ENCODE results near the gene CDK3. TPM values are rescaled to one million over a fixed set of nuclear protein-coding genes. Genes with fewer than 3 reads are reported as not detected.

The CDK3 gene
- total and polyA plus RNA-seq, 2 donors (not counting 3 experiments of a cell fraction or from before 2014, with no cell fraction given) = 8.5 to 8.7 TPM

GRCh38 chr17:76017481-76018339, 17.1 kb downstream of the CDK3 start:
- no peak for DNase-seq (ENCODE audit: low read depth, low spot score)
- FAIRE-seq = no peak
- no peak for TF ChIP-seq MYC (IDR thresholded peaks at IDR 0.05; ENCODE audit: low read depth, low read length)
- TF ChIP-seq GATA2 (IDR thresholded peaks at IDR 0.05; ENCODE audit: insufficient read depth, insufficient read length, low read depth, low read length) = no peak
- TF ChIP-seq FOS (IDR thresholded peaks at IDR 0.05; ENCODE audit: borderline replicate concordance, insufficient read depth, low read length) = no peak
- TF ChIP-seq, protein P1, sequence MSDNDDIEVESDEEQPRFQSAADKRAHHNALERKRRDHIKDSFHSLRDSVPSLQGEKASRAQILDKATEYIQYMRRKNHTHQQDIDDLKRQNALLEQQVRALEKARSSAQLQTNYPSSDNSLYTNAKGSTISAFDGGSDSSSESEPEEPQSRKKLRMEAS (IDR thresholded peaks at IDR 0.05; ENCODE audit: insufficient read depth, insufficient read length) = no peak
- no peak for TF ChIP-seq JUN (IDR thresholded peaks at IDR 0.05; ENCODE audit: borderline replicate concordance, insufficient read depth, insufficient read length, low read depth)
- no peak for TF ChIP-seq POLR2A (IDR thresholded peaks at IDR 0.05; ENCODE audit: low read depth, low read length)
- no peak for TF ChIP-seq EZH2 (IDR thresholded peaks at IDR 0.05; ENCODE audit: borderline replicate concordance, low read depth, low read length, severe bottlenecking)
- TF ChIP-seq, protein P2, sequence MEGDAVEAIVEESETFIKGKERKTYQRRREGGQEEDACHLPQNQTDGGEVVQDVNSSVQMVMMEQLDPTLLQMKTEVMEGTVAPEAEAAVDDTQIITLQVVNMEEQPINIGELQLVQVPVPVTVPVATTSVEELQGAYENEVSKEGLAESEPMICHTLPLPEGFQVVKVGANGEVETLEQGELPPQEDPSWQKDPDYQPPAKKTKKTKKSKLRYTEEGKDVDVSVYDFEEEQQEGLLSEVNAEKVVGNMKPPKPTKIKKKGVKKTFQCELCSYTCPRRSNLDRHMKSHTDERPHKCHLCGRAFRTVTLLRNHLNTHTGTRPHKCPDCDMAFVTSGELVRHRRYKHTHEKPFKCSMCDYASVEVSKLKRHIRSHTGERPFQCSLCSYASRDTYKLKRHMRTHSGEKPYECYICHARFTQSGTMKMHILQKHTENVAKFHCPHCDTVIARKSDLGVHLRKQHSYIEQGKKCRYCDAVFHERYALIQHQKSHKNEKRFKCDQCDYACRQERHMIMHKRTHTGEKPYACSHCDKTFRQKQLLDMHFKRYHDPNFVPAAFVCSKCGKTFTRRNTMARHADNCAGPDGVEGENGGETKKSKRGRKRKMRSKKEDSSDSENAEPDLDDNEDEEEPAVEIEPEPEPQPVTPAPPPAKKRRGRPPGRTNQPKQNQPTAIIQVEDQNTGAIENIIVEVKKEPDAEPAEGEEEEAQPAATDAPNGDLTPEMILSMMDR (IDR thresholded peaks at IDR 0.05; ENCODE audit: extremely low read depth in 1 of 2, insufficient read depth in 1 of 2, low read depth in 1 of 2, low read length in 2 of 2) = no peak
- no peak for TF ChIP-seq POLR2AphosphoS5 (IDR thresholded peaks at IDR 0.05; ENCODE audit: insufficient read depth, low read depth, low read length)

More at GRCh38 chr17:76017481-76018339, 17.1 kb downstream of the CDK3 start:
- Histone ChIP-seq H3K4me2 (ENCODE audit: insufficient read depth, low read length) (no peak overlapping the region), H3K36me3 (ENCODE audit: control insufficient read depth in 2 of 2, extremely low read depth in 1 of 2, insufficient read depth in 2 of 2, low read length in 2 of 2) (no peaks in the 10 kb centered on the region), H3K4me3 (replicated peaks in 1 of 3; ENCODE audit: insufficient read depth in 1 of 3, low read depth in 1 of 3, low read length in 3 of 3) (no peak overlapping the region), H3K27ac (ENCODE audit: insufficient read depth, low read depth, low read length) (no peak overlapping the region), H3K9me3 (replicated peaks; ENCODE audit: control insufficient read depth, insufficient read depth, low read length) (no peaks in the 10 kb centered on the region), H3K4me1 (ENCODE audit: control insufficient read depth, extremely low read depth, insufficient read depth, low read length) (no peaks in the 10 kb centered on the region), H3K79me2 (ENCODE audit: control insufficient read depth, insufficient read depth, low read length) (no peaks in the 10 kb centered on the region), H3K27me3 (ENCODE audit: control insufficient read depth in 2 of 2, insufficient read depth in 2 of 2, low read length in 2 of 2) (no peaks in the 10 kb centered on the region), H4K20me1 (replicated peaks; ENCODE audit: control insufficient read depth, extremely low read depth, insufficient read depth, low read length) (no peaks in the 10 kb centered on the region), H3K9ac (replicated peaks; ENCODE audit: extremely low read depth, insufficient read depth, low read length) (no peak overlapping the region), H2AFZ (ENCODE audit: low read depth, low read length) (no peak overlapping the region), H3K9me1 (replicated peaks; ENCODE audit: control insufficient read depth, extremely low read depth, insufficient read depth, low read length) (no peaks in the 10 kb centered on the region)
- CTCF ChIA-PET = interaction anchor here (1.1 kb wide), 1 partner anchor 164 kb away, joined by 3 read pairs; no protein-coding TSS in a partner anchor
- no TSS peak for BruUV-seq (replicated peaks)
- POLR2A ChIA-PET = no interaction called here
- intact Hi-C loops (cut with micrococcal nuclease) = loop anchor here (10.0 kb wide), 2 partner anchors 167 to 257 kb away; no protein-coding TSS in a partner anchor
- dilution Hi-C loops (cut with MboI; ENCODE audit: extremely low pct_ligation_motif_present, low sequenced_read_pairs) = no loop called here
